Endothelial cell of umbilical vein (primary cell): ENCODE measurements around the gene CTSH.

Source experiments
- CTCF ChIP-seq, 2 donors: IDR thresholded peaks; 1 replicate in 1 of 2; 2 replicates in 1 of 2; pipeline ENCODE4 v1.5.1; 2011; ENCODE audit warnings: low read length in 2 of 2, mild to moderate bottlenecking in 2 of 2, moderate library complexity in 2 of 2, control low read depth in 1 of 2, inconsistent platforms in 1 of 2, low read depth in 1 of 2; ENCODE audit not compliant: insufficient read depth in 1 of 2; ENCODE audit errors: extremely low read depth in 1 of 2
- EZH2 ChIP-seq: IDR thresholded peaks from 2 replicates; pipeline ENCODE4 v1.6.1; 2012; ENCODE audit warnings: borderline replicate concordance, low read depth, mild to moderate bottlenecking, moderate library complexity, low read length, inconsistent platforms; ENCODE audit not compliant: severe bottlenecking
- FOS ChIP-seq: IDR thresholded peaks from 2 replicates; pipeline ENCODE4 v1.6.1; 2011; ENCODE audit warnings: mild to moderate bottlenecking, low read length, moderate library complexity, borderline replicate concordance; ENCODE audit not compliant: insufficient read depth
- GATA2 ChIP-seq: IDR thresholded peaks from 2 replicates; pipeline ENCODE4 v1.7.0; 2011; ENCODE audit warnings: low read depth, mild to moderate bottlenecking, moderate library complexity, mixed read lengths, low read length; ENCODE audit not compliant: insufficient read length, insufficient read depth
- JUN ChIP-seq: IDR thresholded peaks from 2 replicates; pipeline ENCODE4 v1.6.1; 2011; ENCODE audit warnings: borderline replicate concordance, low read depth; ENCODE audit not compliant: insufficient read length, insufficient read depth
- MYC ChIP-seq: IDR thresholded peaks from one replicate; pipeline ENCODE4 v1.6.1; 2011; ENCODE audit warnings: mild to moderate bottlenecking, low read depth, low read length
- POLR2A ChIP-seq: IDR thresholded peaks from 2 replicates; pipeline ENCODE4 v1.6.1; 2012; ENCODE audit warnings: low read depth, mild to moderate bottlenecking, control low read depth, low read length
- POLR2AphosphoS5 ChIP-seq: IDR thresholded peaks from 2 replicates; pipeline ENCODE4 v1.6.1; 2012; ENCODE audit warnings: low read depth, mild to moderate bottlenecking, control low read depth, low read length, moderate library complexity; ENCODE audit not compliant: insufficient read depth

GRCh38 chr15:78906316-78906620, 38.6 kb downstream of the CTSH start:
- TF ChIP-seq POLR2A (peak; percentile 36), POLR2AphosphoS5 (peak; percentile 39), CTCF (IDR thresholded peaks at IDR 0.05; ENCODE audit: extremely low read depth in 1 of 2, insufficient read depth in 1 of 2, low read depth in 1 of 2, low read length in 2 of 2) (no peak), JUN (no peak), EZH2 (no peak), FOS (no peak), GATA2 (no peak), MYC (no peak)
